HuH-7.5 (cell line): ENCODE data around the gene BAIAP2.

ENCODE experiments used
- DNase-seq: peaks from one replicate; pipeline ENCODE4 v3.0.0; 2011; ENCODE audit warnings: low spot score

The BAIAP2 gene

GRCh38 chr17:81037026-81037797 is 2.3 kb downstream of the BAIAP2 start:
- no peak for DNase-seq

GRCh38 chr17:81037798-81038733 is 3.1 kb downstream of the BAIAP2 start:
- DNase-seq = no peak

- no peak for DNase-seq
These were observed 4.1 kb downstream of the BAIAP2 start for GRCh38 chr17:81039096-81039495.

GRCh38 chr17:81039854-81040758 is 5.2 kb downstream of the BAIAP2 start:
- DNase-seq = no peak

GRCh38 chr17:81040791-81041337 is 5.9 kb downstream of the BAIAP2 start:
- DNase-seq = peak; percentile 80

GRCh38 chr17:81042606-81043005 is 7.7 kb downstream of the BAIAP2 start:
- no peak for DNase-seq

- no peak for DNase-seq
These were observed 8.4 kb downstream of the BAIAP2 start for GRCh38 chr17:81043319-81043724.

GRCh38 chr17:81043725-81044427 is 8.9 kb downstream of the BAIAP2 start:
- DNase-seq = peak; percentile 82

GRCh38 chr17:81044428-81044763 is 9.4 kb downstream of the BAIAP2 start:
- no peak for DNase-seq

GRCh38 chr17:81044764-81045589 is 10.0 kb downstream of the BAIAP2 start:
- no peak for DNase-seq

GRCh38 chr17:81045590-81046095 is 10.7 kb downstream of the BAIAP2 start:
- DNase-seq = no peak

GRCh38 chr17:81046132-81046769 is 11.3 kb downstream of the BAIAP2 start:
- no peak for DNase-seq

GRCh38 chr17:81046770-81047359 is 11.9 kb downstream of the BAIAP2 start:
- DNase-seq = no peak

- DNase-seq = no peak
These were observed 13.9 kb downstream of the BAIAP2 start for GRCh38 chr17:81048827-81049371.

GRCh38 chr17:81049372-81049911 is 14.5 kb downstream of the BAIAP2 start:
- DNase-seq = no peak

- no peak for DNase-seq
These were observed 15.1 kb downstream of the BAIAP2 start for GRCh38 chr17:81049973-81050551.

GRCh38 chr17:81050645-81051625 is 16.0 kb downstream of the BAIAP2 start:
- no peak for DNase-seq
